DOHH2 (cell line): ENCODE results near the gene TBC1D22A.

Experiments used
- EZH2phosphoT487 ChIP-seq: fragments of 200-600 bp; sonication (generic); IDR thresholded peaks from 2 replicates; pipeline ENCODE4 v1.6.1; 2017; ENCODE audit warnings: borderline replicate concordance, mild to moderate bottlenecking, antibody characterized with exemption, low read length, moderate library complexity, mixed read lengths
- TF ChIP-seq, protein P1 (sequence below): fragments of 200-600 bp; sonication (generic); IDR thresholded peaks from one replicate; pipeline ENCODE4 v1.5.1; 2014; ENCODE audit warnings: antibody characterized with exemption, mild to moderate bottlenecking, low read depth, low read length; ENCODE audit not compliant: poor library complexity, severe bottlenecking

GRCh38 chr22:47159592-47159991 lies 397.1 kb downstream of the TBC1D22A start:
- TF ChIP-seq, protein P1, sequence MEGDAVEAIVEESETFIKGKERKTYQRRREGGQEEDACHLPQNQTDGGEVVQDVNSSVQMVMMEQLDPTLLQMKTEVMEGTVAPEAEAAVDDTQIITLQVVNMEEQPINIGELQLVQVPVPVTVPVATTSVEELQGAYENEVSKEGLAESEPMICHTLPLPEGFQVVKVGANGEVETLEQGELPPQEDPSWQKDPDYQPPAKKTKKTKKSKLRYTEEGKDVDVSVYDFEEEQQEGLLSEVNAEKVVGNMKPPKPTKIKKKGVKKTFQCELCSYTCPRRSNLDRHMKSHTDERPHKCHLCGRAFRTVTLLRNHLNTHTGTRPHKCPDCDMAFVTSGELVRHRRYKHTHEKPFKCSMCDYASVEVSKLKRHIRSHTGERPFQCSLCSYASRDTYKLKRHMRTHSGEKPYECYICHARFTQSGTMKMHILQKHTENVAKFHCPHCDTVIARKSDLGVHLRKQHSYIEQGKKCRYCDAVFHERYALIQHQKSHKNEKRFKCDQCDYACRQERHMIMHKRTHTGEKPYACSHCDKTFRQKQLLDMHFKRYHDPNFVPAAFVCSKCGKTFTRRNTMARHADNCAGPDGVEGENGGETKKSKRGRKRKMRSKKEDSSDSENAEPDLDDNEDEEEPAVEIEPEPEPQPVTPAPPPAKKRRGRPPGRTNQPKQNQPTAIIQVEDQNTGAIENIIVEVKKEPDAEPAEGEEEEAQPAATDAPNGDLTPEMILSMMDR = no peak
- TF ChIP-seq EZH2phosphoT487 = no peak
